ENCODE results near the gene ABCB11. TPM values are rescaled to one million over a fixed set of nuclear protein-coding genes. Genes with fewer than 3 reads are reported as not detected.
A peak's percentile ranks its signal among the peaks of the same experiment; 100 is the strongest.

The ABCB11 gene
- polyA plus RNA-seq, 3 donors = not detected

DNA sequence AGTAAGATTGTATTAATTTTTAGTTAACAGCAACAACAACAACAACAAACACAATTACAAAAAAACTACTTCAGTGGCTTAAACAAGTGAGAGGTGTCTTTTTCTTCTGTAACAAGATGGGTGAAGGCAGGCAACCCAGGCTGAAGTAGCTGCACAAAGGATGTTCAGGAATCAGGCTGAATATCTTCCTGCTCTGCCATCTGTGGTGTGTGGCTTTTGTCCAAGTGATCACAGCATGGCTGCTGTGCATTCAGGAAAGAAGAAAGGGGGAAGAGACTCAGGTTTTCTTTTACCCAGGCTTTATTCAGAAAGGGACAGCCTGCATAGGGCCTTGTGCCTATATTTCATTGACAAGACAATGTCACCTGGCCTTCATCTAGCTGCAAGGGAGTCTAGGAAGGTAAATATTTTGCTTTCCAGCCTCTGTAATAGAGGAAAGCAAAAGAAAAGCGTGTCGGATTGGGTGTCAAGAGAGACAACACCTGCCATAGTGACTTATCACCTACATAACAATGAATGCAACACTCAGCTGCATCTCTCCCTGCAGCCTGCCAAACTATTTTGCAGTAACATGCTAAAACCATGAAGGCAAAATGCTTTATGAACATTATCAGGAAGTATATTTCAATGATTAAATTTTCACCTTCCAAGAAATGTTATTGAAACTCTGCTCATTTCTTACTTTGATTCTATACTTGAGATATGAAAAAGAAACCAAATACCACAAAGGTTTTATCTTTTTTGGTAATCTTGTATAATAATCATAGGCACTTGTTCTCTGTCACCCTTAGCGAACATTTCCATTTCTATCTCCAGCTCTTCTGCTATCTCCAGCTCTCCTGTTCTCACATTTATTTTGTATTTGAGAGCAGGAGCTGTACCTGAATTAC is 115.4 kb downstream of the ABCB11 start:
- H3K4me2 ChIP-seq (replicated peaks; ENCODE audit: extremely low read depth, low read length, poor library complexity, severe bottlenecking) = no peak overlapping the region
- no CpG with 5 or more reads among the region's 3 CpGs for WGBS (ENCODE audit: insufficient coverage)
- TF ChIP-seq, protein P1, sequence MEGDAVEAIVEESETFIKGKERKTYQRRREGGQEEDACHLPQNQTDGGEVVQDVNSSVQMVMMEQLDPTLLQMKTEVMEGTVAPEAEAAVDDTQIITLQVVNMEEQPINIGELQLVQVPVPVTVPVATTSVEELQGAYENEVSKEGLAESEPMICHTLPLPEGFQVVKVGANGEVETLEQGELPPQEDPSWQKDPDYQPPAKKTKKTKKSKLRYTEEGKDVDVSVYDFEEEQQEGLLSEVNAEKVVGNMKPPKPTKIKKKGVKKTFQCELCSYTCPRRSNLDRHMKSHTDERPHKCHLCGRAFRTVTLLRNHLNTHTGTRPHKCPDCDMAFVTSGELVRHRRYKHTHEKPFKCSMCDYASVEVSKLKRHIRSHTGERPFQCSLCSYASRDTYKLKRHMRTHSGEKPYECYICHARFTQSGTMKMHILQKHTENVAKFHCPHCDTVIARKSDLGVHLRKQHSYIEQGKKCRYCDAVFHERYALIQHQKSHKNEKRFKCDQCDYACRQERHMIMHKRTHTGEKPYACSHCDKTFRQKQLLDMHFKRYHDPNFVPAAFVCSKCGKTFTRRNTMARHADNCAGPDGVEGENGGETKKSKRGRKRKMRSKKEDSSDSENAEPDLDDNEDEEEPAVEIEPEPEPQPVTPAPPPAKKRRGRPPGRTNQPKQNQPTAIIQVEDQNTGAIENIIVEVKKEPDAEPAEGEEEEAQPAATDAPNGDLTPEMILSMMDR (IDR thresholded peaks at IDR 0.05) = no peak
- Mint-ChIP-seq H3K27ac (no peak overlapping the region), H3K27me3 (ENCODE audit: low read depth in 3 of 3) (peaks cover 7 to 15% (median 9%) of the 10 kb centered on the region in 3 donors), H3K4me1 (peaks cover 15% of the 10 kb centered on the region), H3K4me3 (no peak overlapping the region), H3K36me3 (no peaks in the 10 kb centered on the region), H3K9me3 (peaks cover 0 to 2% (median 0%) of the 10 kb centered on the region in 7 donors)
- H3K36me3 ChIP-seq (replicated peaks in 1 of 2; ENCODE audit: control insufficient read depth in 1 of 2, insufficient read depth in 2 of 2, low read length in 2 of 2) = no peaks in the 10 kb centered on the region
- intact Hi-C loops (cut with micrococcal nuclease) = no loop called here
- no peak for DNase-seq
- H3K9ac ChIP-seq (ENCODE audit: insufficient read depth, low read length, poor library complexity, severe bottlenecking) = no peak overlapping the region
- no peaks in the 10 kb centered on the region for H3K79me2 ChIP-seq (ENCODE audit: insufficient read depth, low read length)
- peaks cover 2 to 3% of the 10 kb centered on the region in 2 donors for H3K27me3 ChIP-seq (ENCODE audit: control insufficient read depth in 2 of 2, insufficient read depth in 2 of 2, low read length in 2 of 2)
- no peaks in the 10 kb centered on the region for H3K9me3 ChIP-seq (replicated peaks in 1 of 2; ENCODE audit: control insufficient read depth in 1 of 2, insufficient read depth in 1 of 2, low read length in 2 of 2)
- H4K20me1 ChIP-seq (ENCODE audit: insufficient read depth, low read length) = no peaks in the 10 kb centered on the region
- no peak overlapping the region for H2AFZ ChIP-seq (ENCODE audit: insufficient read depth, low read depth, low read length, poor library complexity, severe bottlenecking)
- no peak overlapping the region for H3K27ac ChIP-seq (ENCODE audit: low read depth in 1 of 2, low read length in 2 of 2)
- peaks cover 5 to 6% of the 10 kb centered on the region in 2 donors for H3K4me1 ChIP-seq (ENCODE audit: control insufficient read depth in 1 of 2, insufficient read depth in 2 of 2, low read length in 2 of 2)
- no peak overlapping the region for H3K4me3 ChIP-seq (replicated peaks in 1 of 3; ENCODE audit: low read depth in 2 of 3, low read length in 3 of 3)

DNA sequence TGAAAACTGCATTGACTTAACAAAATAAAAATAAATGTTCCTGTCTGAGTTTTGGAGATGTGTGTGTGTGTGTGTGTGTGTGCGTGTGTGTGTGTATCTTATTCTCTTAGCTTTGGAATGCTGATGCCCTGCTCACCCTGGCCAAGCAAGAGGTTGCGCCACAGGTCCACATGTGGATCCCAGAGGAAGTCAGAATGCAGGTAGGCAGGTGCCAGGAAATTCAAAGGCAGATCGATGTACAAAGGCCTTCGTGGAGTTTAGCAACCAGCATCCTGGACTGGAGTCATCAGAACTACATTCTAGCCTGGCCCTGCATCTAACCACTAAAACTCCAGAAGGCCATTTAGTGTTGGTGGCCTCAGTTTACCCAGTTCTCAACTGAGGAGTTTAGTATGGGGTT is 117.6 kb downstream of the ABCB11 start:
- Mint-ChIP-seq H3K27ac (no peak overlapping the region), H3K36me3 (no peaks in the 10 kb centered on the region), H3K4me3 (peak overlapping the region in 1 of 2 donors; percentile 34), H3K4me1 (peaks cover 15% of the 10 kb centered on the region), H3K27me3 (ENCODE audit: low read depth in 3 of 3) (peaks cover 7 to 17% (median 9%) of the 10 kb centered on the region in 3 donors), H3K9me3 (peaks cover 0 to 2% (median 0%) of the 10 kb centered on the region in 7 donors)
- H2AFZ ChIP-seq (ENCODE audit: insufficient read depth, low read depth, low read length, poor library complexity, severe bottlenecking) = no peak overlapping the region
- no peak overlapping the region for H3K4me3 ChIP-seq (replicated peaks in 1 of 3; ENCODE audit: low read depth in 2 of 3, low read length in 3 of 3)
- H3K4me2 ChIP-seq (replicated peaks; ENCODE audit: extremely low read depth, low read length, poor library complexity, severe bottlenecking) = peak overlapping the region; percentile 59
- no peaks in the 10 kb centered on the region for H3K79me2 ChIP-seq (ENCODE audit: insufficient read depth, low read length)
- H3K4me1 ChIP-seq (ENCODE audit: control insufficient read depth in 1 of 2, insufficient read depth in 2 of 2, low read length in 2 of 2) = peaks cover 5 to 6% of the 10 kb centered on the region in 2 donors
- peaks cover 2 to 3% of the 10 kb centered on the region in 2 donors for H3K27me3 ChIP-seq (ENCODE audit: control insufficient read depth in 2 of 2, insufficient read depth in 2 of 2, low read length in 2 of 2)
- H4K20me1 ChIP-seq (ENCODE audit: insufficient read depth, low read length) = no peaks in the 10 kb centered on the region
- TF ChIP-seq, protein P1 (IDR thresholded peaks at IDR 0.05) = no peak
- H3K9ac ChIP-seq (ENCODE audit: insufficient read depth, low read length, poor library complexity, severe bottlenecking) = no peak overlapping the region
- no peaks in the 10 kb centered on the region for H3K9me3 ChIP-seq (replicated peaks in 1 of 2; ENCODE audit: control insufficient read depth in 1 of 2, insufficient read depth in 1 of 2, low read length in 2 of 2)
- DNase-seq = no peak
- no peaks in the 10 kb centered on the region for H3K36me3 ChIP-seq (replicated peaks in 1 of 2; ENCODE audit: control insufficient read depth in 1 of 2, insufficient read depth in 2 of 2, low read length in 2 of 2)
- intact Hi-C loops (cut with micrococcal nuclease) = no loop called here
- 92% methylated on average over 4 of the region's 4 CpGs for WGBS (ENCODE audit: insufficient coverage)
- no peak overlapping the region for H3K27ac ChIP-seq (ENCODE audit: low read depth in 1 of 2, low read length in 2 of 2)

Measured in CD14-positive monocyte (primary cell).